GM18861 (cell line): ENCODE measurements around the gene ETV3L.
"Not testable (repeated sequence)": the region's sequence is repeated elsewhere in the genome, so short reads cannot be mapped to it uniquely, and the experiment has no call there.

Experiments
- ATAC-seq: cut with Tn5 transposase; IDR thresholded peaks from one replicate; pipeline ENCODE4 v1.9.1; 2021; ENCODE audit not compliant: unreplicated experiment

Gene ETV3L

DNA sequence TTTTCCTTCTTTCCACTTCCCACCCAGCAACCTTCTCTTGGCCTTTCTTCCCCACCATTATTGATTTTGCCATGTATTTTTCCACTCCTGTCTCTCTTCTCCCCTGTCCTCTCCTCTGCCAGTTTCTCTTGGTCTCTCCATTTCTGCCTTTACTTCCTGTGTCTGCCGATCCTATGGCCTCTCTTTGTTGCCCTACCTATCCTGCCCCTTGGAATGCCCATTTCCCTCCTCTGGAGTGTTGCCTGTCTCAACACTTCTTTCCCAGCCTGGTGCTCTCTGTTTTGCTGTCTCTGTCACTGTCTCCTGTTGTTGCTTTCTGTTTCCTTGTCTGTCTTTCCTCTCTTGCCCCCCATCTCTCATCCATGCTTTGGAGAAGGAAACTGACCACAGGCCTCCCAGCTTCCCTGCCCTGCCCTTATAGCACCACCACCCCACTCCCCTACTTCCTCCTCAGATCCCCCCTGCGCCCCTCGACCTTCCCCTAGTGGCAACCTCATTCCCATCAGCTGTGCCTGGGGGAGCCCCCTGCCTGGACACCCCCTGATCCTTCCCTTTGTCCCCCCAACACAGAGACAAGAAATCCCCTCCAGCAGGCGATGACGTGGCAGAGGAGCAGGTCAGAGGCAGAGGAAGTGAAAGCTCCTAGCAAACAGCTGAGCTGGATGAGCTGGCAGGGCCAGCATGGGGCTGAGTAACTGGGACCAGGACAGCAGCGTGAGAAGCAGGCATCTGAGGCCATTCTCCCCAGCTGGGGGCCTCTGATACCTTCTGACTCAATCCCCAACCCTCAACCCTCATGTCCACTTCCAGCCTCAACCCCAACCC lies 6.6 kb upstream of the ETV3L start:
- ATAC-seq = no peak

DNA sequence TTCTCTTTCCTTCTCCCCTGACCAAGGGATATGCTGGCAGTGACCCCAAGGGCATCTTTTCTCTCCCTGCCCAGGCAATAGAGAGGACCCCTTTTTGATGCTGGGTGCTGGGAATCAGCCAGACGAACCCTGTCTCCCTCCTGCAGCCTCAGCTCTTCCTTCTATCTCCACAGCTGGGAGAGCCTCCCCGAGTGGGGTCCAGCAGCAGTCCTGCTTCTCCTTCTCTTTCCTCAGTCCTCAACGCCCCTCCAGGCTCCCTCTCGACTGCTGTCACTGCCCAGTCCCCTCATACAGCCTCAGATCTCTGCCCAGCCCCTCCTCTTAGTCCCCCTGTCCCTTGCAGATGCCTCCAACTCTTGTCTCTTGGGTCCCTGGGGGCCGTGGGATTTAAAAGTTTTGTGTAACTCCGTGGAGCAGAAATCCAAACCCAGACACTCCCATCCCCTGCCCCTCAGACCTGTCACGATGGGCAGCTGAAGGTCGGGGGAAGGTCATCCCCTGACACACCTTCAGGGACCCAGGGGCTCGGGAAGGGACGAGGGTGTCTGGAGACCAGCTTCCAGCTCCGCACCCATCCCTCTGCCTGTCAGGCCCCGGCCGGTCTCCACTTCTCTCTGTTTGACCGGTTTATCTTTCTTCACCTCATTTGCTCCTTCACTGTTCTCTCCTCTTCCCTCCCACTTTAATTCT lies 5.8 kb upstream of the ETV3L start:
- no peak for ATAC-seq

DNA sequence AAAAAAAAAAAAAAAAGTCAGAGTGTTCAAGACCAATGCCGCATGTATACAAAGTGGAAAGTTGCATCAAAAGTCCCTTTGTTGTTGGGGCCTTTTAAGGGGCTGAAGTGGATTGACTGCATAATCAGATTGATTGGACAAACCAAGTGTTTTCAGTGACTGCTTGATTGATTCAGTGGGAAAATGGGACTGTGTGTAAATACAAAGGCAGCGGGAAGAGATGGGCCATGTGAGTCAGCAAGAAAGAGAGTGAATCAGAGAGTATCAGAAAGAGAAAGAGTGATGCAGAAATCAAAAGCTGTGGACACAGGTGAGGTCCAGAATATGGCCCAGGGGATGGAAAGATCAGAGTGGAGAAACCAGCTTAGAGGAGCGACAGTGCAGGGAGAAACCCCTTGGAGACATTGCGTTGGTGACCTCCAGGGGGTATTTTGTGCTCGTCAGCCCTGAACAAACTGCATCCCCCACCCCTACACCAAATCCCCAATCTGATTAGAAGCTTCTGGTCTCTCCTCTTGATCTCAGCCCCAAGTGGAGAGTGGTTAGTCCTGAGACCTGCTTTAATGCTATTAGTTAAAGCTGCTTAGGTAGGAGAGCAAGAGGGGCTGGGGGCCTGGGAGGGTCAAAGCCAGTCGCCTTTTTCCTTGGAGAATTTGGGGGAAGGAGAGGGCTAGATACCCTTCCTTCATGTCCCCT lies 5.1 kb upstream of the ETV3L start:
- no peak for ATAC-seq

DNA sequence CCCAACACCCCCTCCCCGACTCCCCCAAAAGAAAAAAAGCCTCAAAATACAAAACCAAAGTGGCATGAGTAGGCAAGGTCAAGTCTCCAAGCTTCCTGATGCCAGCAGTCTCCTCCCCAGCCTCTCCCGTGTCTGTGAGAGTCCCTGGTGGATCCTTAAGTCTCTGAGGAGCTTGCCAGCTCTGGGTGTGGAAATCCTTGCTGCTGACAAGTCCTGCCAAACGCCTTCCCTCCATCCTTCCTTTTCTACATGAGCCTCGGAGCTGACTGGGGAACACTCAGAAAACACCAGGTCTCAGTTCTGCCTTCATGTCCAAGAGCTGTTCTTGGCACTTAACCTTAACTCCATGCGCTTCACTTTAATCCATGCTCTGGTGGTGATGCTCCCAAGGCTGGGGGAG lies 3.7 kb upstream of the ETV3L start:
- no peak for ATAC-seq

DNA sequence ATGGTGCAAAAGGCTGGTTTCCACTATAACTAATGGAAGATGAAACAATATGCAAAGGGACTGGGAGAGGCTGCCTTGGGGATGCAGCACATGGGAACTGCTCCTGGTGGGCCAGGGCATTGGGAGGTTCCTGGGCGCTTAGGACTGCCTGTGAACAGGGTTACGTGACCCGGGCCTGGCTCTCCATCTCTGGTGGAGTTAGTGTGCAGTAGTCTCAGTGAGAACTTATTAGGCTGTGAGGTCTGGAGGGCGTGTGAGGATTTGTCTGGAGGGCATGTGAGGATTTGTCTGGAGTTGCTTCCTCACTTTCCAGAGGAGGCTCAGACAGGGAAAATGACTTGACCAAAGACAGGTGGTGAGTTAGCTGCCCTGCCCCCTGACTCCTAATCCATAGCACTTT lies 1.5 kb upstream of the ETV3L start:
- no peak for ATAC-seq

DNA sequence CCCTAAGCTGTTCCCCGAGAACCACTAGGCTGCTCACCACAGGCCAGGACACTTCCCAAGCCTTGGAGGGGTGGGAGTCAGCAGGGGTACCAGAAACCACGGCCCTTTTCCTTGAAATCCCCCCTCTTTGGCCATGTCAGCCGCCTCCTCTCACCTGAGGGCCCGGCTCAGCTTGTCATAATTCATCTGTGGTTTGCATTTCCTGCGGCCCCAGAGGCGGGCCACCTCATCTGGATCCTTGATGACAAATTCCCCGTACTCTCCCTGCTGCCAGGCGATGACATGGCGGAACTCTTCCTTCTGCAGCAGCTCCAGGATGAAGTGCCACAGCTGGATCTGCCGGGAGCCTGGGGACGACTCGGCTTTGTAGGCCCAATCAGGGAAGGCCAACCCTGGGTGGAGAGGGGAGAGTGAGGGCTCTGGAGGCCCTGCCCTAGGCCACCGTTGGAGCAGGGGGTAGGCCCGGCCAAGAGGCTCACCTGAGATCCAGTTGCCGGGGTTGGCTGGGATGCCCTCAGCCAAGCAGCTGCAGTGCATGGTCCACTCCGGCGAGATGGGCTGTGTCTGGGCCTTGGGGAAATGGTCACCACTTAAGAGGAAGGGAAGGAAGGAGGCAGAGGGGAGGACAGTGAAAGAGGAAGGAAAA lies 498 bp downstream of the ETV3L start:
- ATAC-seq = not testable (repeated sequence)

DNA sequence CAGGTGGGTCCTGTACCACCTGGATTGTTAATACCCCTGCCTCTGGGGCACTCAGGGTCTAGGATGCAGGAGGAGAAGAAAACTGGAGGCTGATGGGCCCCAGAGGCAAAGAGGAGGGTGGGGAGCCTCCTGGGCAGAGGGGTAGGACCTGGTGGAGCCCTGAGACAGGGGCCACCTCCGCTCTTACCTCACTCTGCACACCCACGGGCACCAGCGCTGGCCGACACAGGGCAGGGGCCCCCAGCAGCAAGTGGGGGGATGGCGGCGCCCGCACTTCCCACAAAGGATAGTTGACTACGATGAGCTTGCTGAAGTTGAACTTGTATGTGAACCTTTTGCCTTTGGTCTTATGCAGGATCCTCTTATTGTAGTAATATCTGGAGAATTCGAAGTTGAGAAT lies 1.1 kb downstream of the ETV3L start:
- ATAC-seq = no peak

DNA sequence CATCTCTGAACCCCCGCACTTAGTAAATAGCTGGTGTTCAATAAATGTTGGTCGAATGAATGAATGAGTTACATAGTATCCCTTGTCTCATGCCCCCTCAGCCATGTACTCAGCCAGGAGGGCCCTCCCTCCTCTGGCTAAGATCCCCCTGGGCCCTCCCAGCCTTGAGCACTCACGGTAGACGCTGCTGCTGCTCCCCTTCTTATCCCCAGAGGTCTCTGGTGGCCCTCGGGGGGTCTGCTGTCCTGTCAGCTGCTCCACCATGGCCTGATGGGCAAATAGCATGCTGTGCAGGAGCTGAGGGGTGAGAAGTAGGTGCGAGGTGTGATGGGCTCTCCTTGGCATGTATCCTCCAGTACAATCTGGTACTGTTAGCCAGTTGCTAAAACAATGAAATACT lies 1.9 kb downstream of the ETV3L start:
- ATAC-seq = no peak

DNA sequence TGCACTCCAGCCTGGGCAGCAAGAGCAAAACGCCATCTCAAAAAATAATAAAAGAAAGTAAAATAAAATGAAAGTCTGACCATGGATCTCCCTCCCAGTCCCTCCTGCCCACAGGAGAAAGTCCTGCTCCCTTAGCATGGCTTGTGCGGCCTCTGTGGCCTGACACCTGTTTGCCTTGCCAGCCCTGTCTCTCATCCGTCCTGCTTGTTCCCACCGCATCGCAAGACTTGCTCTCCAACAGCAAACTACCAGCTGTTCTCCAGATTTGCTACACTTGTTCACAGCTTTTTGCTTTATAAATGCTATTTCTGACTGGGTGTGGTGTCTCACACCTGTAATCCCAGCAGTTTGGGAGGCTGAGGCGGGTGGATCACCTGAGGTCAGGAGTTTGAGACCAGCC lies 2.7 kb downstream of the ETV3L start:
- no peak for ATAC-seq

DNA sequence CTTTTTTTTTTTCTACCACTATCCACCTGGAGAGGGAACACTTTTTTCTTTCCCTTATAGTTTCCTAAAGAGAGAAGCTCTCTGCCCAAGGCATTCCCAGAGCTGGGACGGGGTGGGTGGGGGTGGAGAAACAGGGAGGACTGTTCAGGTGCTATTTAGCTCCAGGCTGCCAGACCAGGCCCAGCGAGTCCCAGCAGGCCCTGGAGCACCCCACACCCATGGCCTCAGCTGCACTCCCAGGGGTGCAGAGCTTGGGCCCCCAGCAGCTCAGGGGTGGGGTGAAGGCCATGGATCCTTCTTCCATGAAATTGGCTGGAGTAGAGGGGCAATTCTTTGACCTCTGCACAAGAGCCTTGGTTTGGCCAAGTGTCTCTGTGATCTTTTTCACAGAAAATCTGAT lies 4.1 kb downstream of the ETV3L start:
- no peak for ATAC-seq

DNA sequence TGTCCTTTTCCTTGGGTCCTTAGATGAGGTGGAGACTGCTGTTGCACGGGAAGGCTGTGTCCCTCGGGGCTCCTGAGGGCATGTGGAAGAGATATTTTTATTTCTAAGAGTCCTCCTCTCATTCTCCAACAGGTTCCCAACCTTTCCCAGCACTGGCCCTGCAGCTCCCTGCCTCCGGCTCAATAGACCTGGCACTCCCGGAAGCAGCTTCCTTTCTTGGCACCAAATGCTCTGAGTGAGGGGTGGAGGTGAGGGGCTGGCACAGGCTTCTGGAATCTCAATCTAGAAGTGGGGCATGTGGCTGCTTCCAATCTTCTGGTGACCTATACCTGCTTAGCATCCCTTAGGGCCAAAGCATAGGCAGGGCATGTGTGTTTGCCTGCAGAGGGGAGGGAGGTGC lies 4.5 kb downstream of the ETV3L start:
- ATAC-seq = no peak

DNA sequence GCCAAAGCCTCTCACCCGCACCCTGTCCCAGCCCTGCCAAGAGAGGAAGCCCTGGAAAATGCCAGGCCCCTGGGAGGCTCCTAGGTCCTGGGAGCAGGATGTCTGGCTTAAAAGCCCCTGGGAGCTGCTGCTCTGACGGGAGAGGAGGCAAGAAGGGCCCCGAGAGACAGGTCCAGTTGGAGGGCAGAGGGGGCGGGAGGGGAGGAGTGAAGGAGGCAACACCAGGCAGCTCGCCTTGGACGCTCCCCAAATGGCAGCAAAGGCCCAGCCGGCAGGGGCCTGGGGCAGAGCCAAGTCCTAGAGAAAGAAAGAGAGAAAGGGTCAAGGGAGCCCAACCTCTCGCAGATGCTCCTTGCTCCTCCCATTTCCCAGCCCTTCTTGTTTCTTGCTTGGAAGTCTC lies 6.8 kb downstream of the ETV3L start:
- ATAC-seq = no peak

DNA sequence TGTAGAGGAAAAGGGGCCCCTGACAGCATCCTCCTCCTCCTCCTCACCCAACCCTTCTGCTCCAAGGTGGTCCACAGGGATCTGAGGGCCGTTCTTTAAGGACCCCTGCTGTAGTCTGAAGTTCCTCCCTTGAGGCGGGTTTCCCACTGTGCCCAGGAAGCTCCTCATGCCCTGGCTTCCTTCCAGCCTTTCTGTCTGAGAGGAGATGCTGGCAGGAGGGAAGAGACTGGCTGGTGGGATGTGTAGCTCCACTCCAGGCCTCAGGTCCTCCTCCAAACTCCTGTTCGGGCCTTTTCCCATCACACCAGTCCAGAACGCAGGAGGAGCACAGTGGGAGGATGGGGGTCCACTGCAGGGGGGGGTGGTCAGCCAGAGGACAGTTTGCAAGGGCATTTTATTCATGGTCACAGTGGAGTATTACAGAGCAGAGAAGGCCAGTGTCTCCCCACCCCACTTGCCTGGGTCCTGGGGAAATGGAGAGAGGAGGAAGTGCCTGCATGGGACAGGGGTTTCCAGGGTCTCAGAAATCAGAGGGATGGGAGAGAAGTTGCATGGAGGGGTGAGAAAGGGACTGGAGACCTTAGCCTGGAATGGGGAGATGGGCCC lies 7.8 kb downstream of the ETV3L start:
- ATAC-seq = no peak

DNA sequence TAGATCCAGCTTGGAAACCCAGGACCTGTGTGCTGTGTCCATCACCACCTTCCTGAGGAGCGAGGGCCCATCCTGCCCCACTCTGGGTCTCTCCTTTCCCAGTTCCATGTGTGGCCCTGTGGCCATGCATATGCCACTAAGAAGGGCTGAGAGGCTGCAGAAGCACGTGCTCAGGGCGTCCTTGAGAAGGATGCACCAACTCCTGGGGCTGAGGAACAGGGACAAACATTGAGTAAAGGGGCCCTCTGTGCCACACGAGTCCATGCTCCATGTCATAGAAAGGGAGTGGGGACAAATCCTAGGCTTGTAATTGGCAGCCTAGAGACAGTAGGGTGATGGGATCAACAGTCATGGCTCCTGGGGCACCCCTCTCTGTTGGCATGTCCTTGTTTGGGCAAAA lies 8.4 kb downstream of the ETV3L start:
- no peak for ATAC-seq

DNA sequence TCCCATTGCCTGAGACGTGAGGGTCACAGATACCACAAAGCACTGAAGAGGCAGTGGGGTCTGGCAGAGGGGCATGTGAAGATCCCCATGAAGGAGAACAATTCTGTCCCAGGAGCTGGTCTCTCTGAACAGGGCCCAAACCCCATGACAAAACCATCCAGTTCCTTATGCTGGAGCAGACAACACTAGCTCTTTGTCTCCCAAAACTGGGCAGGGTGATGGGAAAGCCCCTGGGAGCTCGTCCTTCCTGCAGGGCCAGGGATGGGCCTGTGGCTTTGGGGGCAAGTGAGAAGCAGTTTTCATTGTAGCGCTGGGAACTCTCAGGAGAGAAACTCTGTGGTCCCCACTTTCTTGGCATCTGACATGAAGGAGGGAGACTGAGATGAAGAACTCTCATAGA lies 8.8 kb downstream of the ETV3L start:
- no peak for ATAC-seq

DNA sequence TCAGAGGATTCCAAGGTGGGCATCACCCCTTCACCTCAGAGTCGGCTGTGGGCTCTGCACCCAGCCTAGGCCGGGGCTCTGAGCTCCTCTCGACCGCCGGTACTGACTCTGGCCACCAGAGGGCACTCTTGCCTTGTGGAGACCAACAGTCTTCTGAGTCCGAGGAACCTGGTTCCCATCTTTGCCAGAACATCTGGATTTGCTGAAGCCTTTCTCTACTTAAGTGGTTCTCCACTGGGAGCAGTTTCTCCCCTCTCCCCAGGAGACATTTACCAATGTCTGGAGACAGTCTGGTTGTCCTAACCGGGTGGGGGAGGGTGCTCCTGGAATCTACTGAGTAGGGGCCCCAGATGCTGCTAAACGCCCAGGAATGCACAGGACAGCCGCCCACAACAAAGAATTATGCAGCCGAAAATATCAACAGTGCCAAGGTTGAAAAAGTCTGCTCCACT lies 9.4 kb downstream of the ETV3L start:
- no peak for ATAC-seq

DNA sequence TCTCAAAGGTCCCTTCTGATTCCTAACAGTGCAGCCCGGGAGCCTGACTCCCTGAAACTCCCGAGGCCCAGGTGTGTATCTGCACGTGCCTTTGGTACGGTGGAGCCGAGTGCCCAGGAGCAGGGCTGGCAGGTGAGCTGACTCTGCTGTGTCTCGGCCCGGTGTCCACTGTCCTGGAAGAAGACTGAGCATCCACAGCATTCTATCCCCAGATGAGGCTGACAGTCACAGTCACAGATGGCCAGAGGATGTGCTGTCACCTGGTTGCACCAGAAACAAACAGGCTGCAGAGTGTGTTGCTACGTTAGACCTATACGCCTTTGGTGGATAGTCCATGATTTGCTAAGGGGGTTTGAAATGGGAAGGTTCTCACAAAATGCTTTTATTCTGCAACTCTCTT lies 9.8 kb downstream of the ETV3L start:
- no peak for ATAC-seq

DNA sequence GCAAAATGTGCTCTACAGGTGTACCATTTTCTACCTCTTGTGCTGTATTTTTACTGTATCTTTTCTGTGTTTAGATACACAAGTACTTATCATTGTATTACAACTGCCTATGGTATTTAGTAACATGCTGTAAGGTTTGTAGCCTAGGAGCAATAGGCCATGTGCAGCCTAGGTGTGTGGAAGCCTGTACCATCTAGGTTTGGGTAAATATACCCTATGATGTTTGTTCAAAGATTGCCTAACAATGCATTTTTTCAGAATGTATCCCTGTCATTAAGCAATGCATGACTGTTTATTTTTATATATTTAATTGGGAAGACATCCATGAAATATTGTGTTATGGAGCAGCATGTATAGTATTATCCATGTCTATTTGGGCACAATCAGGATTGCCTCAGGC lies 11.0 kb downstream of the ETV3L start:
- no peak for ATAC-seq

DNA sequence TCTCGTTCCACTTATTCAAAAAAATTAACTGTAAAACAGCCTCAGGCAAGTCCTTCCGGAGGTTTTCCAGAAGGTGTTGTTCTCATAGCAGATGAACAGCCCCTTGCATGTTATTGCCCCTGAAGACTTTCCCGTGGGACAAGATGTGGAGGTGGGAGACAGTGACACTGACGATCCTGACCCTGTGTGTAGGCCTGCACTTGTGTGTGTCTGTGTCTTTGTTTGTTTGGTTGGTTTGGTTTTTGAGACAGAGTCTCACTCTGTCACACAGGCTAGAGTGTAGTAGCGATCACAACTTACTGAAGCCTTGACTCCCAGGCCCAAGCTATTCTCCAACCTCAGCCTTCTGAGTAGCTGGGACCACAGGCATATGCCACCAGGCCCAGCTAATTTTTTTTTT lies 12.6 kb downstream of the ETV3L start:
- no peak for ATAC-seq

DNA sequence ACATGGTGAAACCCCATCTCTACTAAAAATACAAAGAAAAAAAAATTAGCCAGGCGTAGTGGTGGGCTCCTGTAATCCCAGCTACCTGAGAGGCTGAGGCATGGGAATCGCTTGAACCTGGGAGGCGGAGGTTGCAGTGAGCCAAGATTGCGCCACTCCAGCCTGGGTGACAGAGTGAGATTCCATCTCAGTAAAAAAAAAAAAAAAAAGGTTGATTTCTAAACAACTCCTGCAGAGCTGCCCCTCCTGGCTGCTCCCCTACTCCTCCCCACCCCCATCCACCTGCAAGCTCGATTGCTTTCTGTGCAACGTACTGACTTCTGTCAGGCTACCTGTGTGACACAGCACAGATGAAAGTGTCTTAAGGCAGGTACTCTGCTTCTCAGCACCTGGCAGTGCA lies 13.3 kb downstream of the ETV3L start:
- ATAC-seq = no peak

DNA sequence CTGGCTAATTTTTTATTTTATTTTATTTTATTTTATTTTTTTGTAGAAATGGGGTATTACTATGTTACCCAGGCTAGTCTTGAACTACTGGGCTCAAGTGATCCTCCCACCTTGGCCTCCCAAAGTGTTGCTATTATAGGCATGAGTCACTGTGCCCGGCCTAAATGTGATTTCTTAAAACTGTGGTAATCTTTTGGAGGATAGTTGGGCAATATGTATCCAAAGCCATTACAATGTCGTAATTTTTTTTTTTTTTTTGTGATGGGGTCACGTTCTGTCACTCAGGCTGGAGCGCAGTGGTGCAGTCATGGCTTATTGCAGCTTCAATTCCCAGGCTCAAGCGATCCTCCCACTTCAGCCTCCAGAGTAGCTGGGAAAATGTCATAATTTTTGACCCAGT lies 14.2 kb downstream of the ETV3L start:
- no peak for ATAC-seq
